Measurements from ENCODE around the gene PPP2R2B.

PPP2R2B gene

GRCh38 chr5:146888351-146888978, 9.9 kb upstream of the PPP2R2B start:
- DNase-seq (ENCODE audit: low spot score): no peak

- DNase-seq (ENCODE audit: low spot score): no peak
These were observed 5.6 kb upstream of the PPP2R2B start for GRCh38 chr5:146884066-146884626.

GRCh38 chr5:146883511-146883910, 5.0 kb upstream of the PPP2R2B start:
- DNase-seq (ENCODE audit: low spot score): no peak

- no peak for DNase-seq (ENCODE audit: low spot score)
These were observed 2.4 kb upstream of the PPP2R2B start for GRCh38 chr5:146880966-146881365.

GRCh38 chr5:146877783-146878475, 628 bp downstream of the PPP2R2B start:
- peak; percentile 10 for DNase-seq (ENCODE audit: low spot score)

GRCh38 chr5:146877178-146877681, 1.3 kb downstream of the PPP2R2B start:
- DNase-seq (ENCODE audit: low spot score): no peak

- DNase-seq (ENCODE audit: low spot score): no peak
These were observed 5.2 kb downstream of the PPP2R2B start for GRCh38 chr5:146873186-146873917.

GRCh38 chr5:146872188-146872587, 6.4 kb downstream of the PPP2R2B start:
- DNase-seq (ENCODE audit: low spot score): no peak

- no peak for DNase-seq (ENCODE audit: low spot score)
These were observed 10.4 kb downstream of the PPP2R2B start for GRCh38 chr5:146867996-146868708.

GRCh38 chr5:146866263-146866662, 12.3 kb downstream of the PPP2R2B start:
- no peak for DNase-seq (ENCODE audit: low spot score)

- DNase-seq (ENCODE audit: low spot score): no peak
These were observed 15.9 kb downstream of the PPP2R2B start for GRCh38 chr5:146862641-146863040.

GRCh38 chr5:146860213-146860893, 18.2 kb downstream of the PPP2R2B start:
- DNase-seq (ENCODE audit: low spot score): no peak

GRCh38 chr5:146852089-146852488, 26.5 kb downstream of the PPP2R2B start:
- no peak for DNase-seq (ENCODE audit: low spot score)

GRCh38 chr5:146851133-146851532, 27.4 kb downstream of the PPP2R2B start:
- no peak for DNase-seq (ENCODE audit: low spot score)

- DNase-seq (ENCODE audit: low spot score): no peak
These were observed 28.8 kb downstream of the PPP2R2B start for GRCh38 chr5:146849694-146850303.

GRCh38 chr5:146848133-146848532, 30.4 kb downstream of the PPP2R2B start:
- DNase-seq (ENCODE audit: low spot score): no peak

- DNase-seq (ENCODE audit: low spot score): no peak
These were observed 38.5 kb downstream of the PPP2R2B start for GRCh38 chr5:146840016-146840415.

GRCh38 chr5:146836226-146836842, 42.2 kb downstream of the PPP2R2B start:
- no peak for DNase-seq (ENCODE audit: low spot score)

- no peak for DNase-seq (ENCODE audit: low spot score)
These were observed 45.4 kb downstream of the PPP2R2B start for GRCh38 chr5:146832985-146833732.

GRCh38 chr5:146828385-146828784, 50.2 kb downstream of the PPP2R2B start:
- no peak for DNase-seq (ENCODE audit: low spot score)
